CD4-positive, CD25-positive, alpha-beta regulatory T cell (primary cell): Measurements from ENCODE around the gene CARM1. TPM values are rescaled to one million over a fixed set of nuclear protein-coding genes. Genes with fewer than 3 reads are reported as not detected.

Experiments
- ATAC-seq, 2 donors: fragments of 150-1000 bp; cut with Tn5 transposase; one replicate each; pipeline ENCODE4 v1.10.0; 2021; ENCODE audit warnings: low read depth in 2 of 2, moderate number of reproducible peaks in 2 of 2, moderate library complexity in 1 of 2
- DNase-seq, 3 donors: peaks; one replicate each; pipeline versions ENCODE4 v3.0.0 to v3.0.0-alpha.2; 2012 to 2022; ENCODE audit warnings: mixed read lengths in 1 of 3
- H3K27ac ChIP-seq: one replicate; pipeline ENCODE4 v1.7.0; 2013; ENCODE audit warnings: mild to moderate bottlenecking, low read length; ENCODE audit not compliant: insufficient read depth, poor library complexity, severe bottlenecking
- H3K27me3 ChIP-seq: one replicate; pipeline ENCODE4 v1.7.0; 2013; ENCODE audit warnings: low read length; ENCODE audit not compliant: control insufficient read depth, insufficient read depth
- H3K36me3 ChIP-seq: one replicate; pipeline ENCODE4 v1.7.0; 2013; ENCODE audit warnings: mild to moderate bottlenecking, low read length, moderate library complexity; ENCODE audit not compliant: control insufficient read depth, insufficient read depth
- H3K4me1 ChIP-seq: 2 replicates; pipeline ENCODE4 v1.7.0; 2013; ENCODE audit warnings: mild to moderate bottlenecking, low read length; ENCODE audit not compliant: insufficient read depth, control insufficient read depth, poor library complexity, severe bottlenecking
- H3K4me3 ChIP-seq: one replicate; pipeline ENCODE4 v1.7.0; 2013; ENCODE audit warnings: low read depth, mild to moderate bottlenecking, low read length, moderate library complexity
- H3K9me3 ChIP-seq, 2 experiments: 1 replicate in 1 of 2; 2 replicates in 1 of 2; pipeline ENCODE4 v1.7.0; 2013; ENCODE audit warnings: low read length in 2 of 2, mild to moderate bottlenecking in 1 of 2, moderate library complexity in 1 of 2; ENCODE audit not compliant: control insufficient read depth in 2 of 2
- H3K27ac Mint-ChIP-seq, 3 donors: one replicate each; pipeline ENCODE4 v1.8.0; 2020 to 2022; ENCODE audit warnings: mild to moderate bottlenecking in 3 of 3, mixed read lengths in 3 of 3, moderate library complexity in 2 of 3
- H3K27me3 Mint-ChIP-seq: one replicate; pipeline ENCODE4 v1.8.0; 2022; ENCODE audit warnings: mild to moderate bottlenecking, mixed read lengths
- H3K36me3 Mint-ChIP-seq: one replicate; pipeline ENCODE4 v1.8.0; 2020; ENCODE audit warnings: mixed read lengths
- H3K4me1 Mint-ChIP-seq, 4 donors: one replicate each; pipeline ENCODE4 v1.8.0; 2020 to 2022; ENCODE audit warnings: mixed read lengths in 4 of 4, mild to moderate bottlenecking in 1 of 4
- H3K4me3 Mint-ChIP-seq, 4 donors: one replicate each; pipeline ENCODE4 v1.8.0; 2020 to 2022; ENCODE audit warnings: mild to moderate bottlenecking in 4 of 4, mixed read lengths in 4 of 4, moderate library complexity in 3 of 4
- H3K9me3 Mint-ChIP-seq, 7 donors: one replicate each; pipeline ENCODE4 v1.8.0; 2020 to 2022; ENCODE audit warnings: mixed read lengths in 7 of 7, mild to moderate bottlenecking in 3 of 7, moderate library complexity in 2 of 7
- polyA plus RNA-seq, 4 donors: library from polyadenylated mRNA; unstranded; fragments of 300-500 nt; fragmentation: Illumina TruSeq; gene quantifications; one replicate each; pipeline ENCODE4 v1.2.3, GENCODE V29; 2021
- total RNA-seq: library from RNA; stranded (reverse); gene quantifications from one replicate; pipeline ENCODE4 v1.2.3, GENCODE V29; 2022

CARM1 gene
- total and polyA plus RNA-seq, 5 donors from 2014 or later: 0.39 to 26.0 (median 0.59) TPM

DNA sequence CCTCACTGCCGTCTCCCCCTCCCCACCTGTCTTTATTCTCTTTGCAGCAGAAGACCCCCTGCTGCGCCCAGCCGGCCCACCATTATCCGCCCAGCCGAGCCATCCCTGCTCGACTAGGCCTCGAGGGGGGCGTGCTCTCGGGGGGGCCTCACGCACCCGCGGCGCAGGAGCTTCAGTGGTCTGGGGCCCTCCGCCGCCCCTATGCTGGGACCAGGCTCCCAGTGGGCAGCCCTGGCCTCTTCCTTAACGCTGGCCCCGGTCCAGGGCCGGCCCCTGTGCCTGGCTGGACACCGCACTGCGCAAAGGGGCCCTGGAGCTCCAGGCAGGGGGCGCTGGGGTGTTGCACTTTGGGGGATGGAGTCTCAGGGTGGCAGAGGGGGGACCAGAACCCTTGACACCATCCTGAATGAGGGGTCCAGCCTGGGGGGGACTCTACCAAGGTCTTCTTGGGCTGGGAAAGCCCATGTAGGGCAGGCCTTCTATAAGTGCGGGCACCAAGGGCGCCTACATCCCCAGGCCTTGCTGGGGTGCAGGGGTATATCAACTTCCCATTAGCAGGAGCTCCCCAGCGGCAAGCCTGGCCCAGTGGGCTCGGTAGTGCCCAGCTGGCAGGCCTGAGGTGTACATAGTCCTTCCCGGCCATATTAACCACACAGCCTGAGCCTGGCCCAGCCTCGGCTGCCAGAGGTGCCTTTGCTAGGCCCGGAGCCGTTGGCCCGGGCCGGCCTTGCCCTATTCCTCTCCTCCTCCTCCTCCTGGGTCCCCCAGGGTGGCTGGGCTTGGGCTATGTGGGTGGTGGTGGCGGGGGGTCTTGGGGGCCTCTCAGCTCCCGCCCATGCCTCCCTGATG is 40.2 kb upstream of the CARM1 start:
- H3K27me3 ChIP-seq: no peaks in the 10 kb centered on the region
- Mint-ChIP-seq H3K36me3 (peaks cover 13% of the 10 kb centered on the region), H3K27me3 (peaks cover 6% of the 10 kb centered on the region), H3K27ac (no peak overlapping the region), H3K4me3 (no peak overlapping the region), H3K9me3 (peaks cover 0 to under 1% (median 0%) of the 10 kb centered on the region in 7 donors), H3K4me1 (peaks cover 0 to 9% (median 5%) of the 10 kb centered on the region in 4 donors)
- H3K9me3 ChIP-seq: no peaks in the 10 kb centered on the region
- ATAC-seq (no peak), DNase-seq (no peak)
- H3K4me3 ChIP-seq: no peak overlapping the region
- peaks cover under 1% of the 10 kb centered on the region for H3K4me1 ChIP-seq
- H3K27ac ChIP-seq: no peak overlapping the region
- H3K36me3 ChIP-seq: peaks cover 22% of the 10 kb centered on the region

DNA sequence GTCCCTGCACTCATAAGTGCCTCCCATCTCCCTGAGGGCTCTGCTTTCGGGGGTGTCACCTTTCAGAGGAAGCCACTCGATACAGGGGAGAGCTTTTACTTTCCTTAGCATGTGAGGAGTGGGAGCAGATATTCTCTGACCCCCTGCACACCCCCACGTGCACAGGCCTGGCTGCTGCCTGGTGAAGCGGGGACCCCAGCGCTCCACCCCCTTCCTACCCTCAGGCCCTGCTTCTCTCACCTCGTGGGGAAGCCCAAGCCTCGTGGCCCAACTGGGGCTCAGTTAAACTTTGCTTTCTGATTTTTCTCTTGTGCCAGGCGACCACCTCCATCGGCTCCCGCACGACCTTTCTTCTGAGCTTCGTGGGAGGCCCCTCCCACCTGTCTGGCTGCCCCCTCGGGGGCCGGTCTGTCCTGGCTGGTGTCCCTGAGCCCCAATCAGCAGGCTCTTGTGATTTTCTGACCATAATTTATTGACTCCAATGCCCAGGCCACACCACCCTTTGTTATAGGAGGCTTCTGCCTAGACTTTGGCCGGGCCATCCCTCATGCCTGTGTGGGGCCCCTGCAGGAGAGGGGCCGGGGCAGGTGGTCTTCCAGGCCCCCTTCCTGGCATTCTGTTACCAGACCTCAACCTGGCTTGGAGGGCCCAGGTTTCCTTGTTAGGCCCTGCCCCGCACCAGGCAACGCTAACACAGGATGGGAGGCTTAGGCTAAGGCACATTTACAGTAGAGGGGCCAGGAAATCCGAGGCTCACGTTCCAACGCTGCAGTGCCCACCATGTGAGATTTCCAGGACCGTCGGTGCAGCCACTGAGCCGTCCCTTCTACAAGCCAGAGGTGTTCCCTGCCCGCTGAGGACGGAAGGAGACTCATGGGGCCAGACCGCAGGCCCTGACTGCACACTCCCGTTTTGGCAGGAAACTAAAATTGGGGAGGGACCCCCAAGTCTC is 39.1 kb upstream of the CARM1 start:
- ATAC-seq (no peak), DNase-seq (no peak)
- Mint-ChIP-seq H3K4me3 (peak overlapping the region in 1 of 4 donors; percentile 62), H3K36me3 (peaks cover 12% of the 10 kb centered on the region), H3K4me1 (peaks cover 0 to 17% (median 9%) of the 10 kb centered on the region in 4 donors), H3K27ac (no peak overlapping the region), H3K27me3 (peaks cover 9% of the 10 kb centered on the region), H3K9me3 (peaks cover 0 to 6% (median 2%) of the 10 kb centered on the region in 7 donors)
- Histone ChIP-seq H3K9me3 (peaks cover 0 to 5% of the 10 kb centered on the region in 2 experiments), H3K4me3 (no peak overlapping the region), H3K36me3 (peaks cover 11% of the 10 kb centered on the region), H3K27ac (no peak overlapping the region), H3K27me3 (no peaks in the 10 kb centered on the region), H3K4me1 (peaks cover 6% of the 10 kb centered on the region)

DNA sequence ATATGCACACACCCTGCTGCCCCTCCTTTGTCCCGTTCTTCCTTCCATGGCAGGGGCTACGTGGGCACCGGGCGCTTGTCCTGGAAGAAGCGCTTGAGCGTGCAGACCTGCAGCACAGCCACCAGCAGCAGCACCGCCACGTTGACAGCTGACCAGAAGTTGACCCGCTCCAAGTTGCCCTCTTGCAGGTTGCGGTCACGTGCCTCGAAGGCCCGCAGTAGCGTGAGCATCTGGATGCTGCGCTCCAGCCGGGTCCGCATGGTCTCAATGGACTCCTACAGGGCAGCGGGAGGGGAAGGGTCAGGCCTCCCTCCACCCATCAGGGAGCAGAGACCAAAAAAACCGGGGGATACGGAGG is 38.4 kb upstream of the CARM1 start:
- Mint-ChIP-seq H3K27me3 (peaks cover 9% of the 10 kb centered on the region), H3K4me3 (peak overlapping the region in 1 of 4 donors; percentile 62), H3K36me3 (peaks cover 12% of the 10 kb centered on the region), H3K4me1 (peaks cover 0 to 17% (median 9%) of the 10 kb centered on the region in 4 donors), H3K9me3 (peaks cover 0 to 6% (median 2%) of the 10 kb centered on the region in 7 donors), H3K27ac (no peak overlapping the region)
- DNase-seq (no peak), ATAC-seq (no peak)
- peaks cover 6% of the 10 kb centered on the region for H3K4me1 ChIP-seq
- no peak overlapping the region for H3K27ac ChIP-seq
- peaks cover 0 to 5% of the 10 kb centered on the region in 2 experiments for H3K9me3 ChIP-seq
- H3K36me3 ChIP-seq: peaks cover 9% of the 10 kb centered on the region
- no peaks in the 10 kb centered on the region for H3K27me3 ChIP-seq
- no peak overlapping the region for H3K4me3 ChIP-seq

DNA sequence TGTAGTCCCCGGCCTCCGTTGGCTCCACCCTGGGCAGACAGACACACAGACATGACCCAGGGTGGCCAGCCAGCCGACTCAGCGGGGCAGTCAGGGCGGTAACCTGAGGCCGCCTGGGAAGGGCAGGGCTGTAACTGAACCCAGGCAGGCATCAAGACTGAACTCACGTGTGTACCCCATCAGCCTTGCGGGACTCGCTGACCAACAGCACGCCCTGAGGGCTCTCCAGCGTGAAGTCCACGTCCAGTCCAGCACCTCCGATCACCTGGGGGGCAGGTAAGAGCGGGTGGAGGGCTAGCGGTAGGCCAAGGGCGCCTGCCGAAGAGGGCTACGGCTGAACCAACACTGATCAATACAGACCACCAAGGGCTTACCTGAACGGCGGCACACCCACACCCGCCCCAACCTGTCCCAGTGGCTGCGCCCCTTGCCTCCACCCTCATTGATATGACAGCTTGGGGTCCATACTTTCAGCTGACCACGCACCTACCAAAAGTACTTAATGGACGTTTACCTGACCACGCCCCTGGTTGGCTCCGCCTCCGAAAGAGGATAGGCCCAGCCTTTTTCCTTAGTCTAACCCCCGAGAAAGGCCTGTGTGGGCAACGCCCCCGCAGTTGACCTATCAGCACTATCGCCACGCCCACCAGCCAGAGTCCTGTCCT is 36.1 kb upstream of the CARM1 start:
- Mint-ChIP-seq H3K4me1 (peaks cover 0 to 17% (median 9%) of the 10 kb centered on the region in 4 donors), H3K4me3 (peak overlapping the region; percentile 85 to 99 (median 98)), H3K27me3 (peaks cover 9% of the 10 kb centered on the region), H3K9me3 (peaks cover 0 to 6% (median 2%) of the 10 kb centered on the region in 7 donors), H3K36me3 (peaks cover 15% of the 10 kb centered on the region), H3K27ac (peak overlapping the region; percentile 99 to 100 (median 99))
- H3K27me3 ChIP-seq: no peaks in the 10 kb centered on the region
- peak overlapping the region; percentile 97 for H3K27ac ChIP-seq
- DNase-seq (no peak), ATAC-seq (no peak)
- peaks cover 1% of the 10 kb centered on the region for H3K36me3 ChIP-seq
- peaks cover 0 to 5% of the 10 kb centered on the region in 2 experiments for H3K9me3 ChIP-seq
- H3K4me1 ChIP-seq: peaks cover 6% of the 10 kb centered on the region
- H3K4me3 ChIP-seq: no peak overlapping the region

GRCh38 chr19:10835754-10836478 is 35.4 kb upstream of the CARM1 start, which contains the start of gene TMED1:
Gene TMED1, minus strand, starts transcription at chr19:10836212. Its CDS starts 21 bp downstream, at chr19:10836191.
- Histone ChIP-seq H3K27me3 (no peaks in the 10 kb centered on the region), H3K9me3 (peaks cover 0 to 5% of the 10 kb centered on the region in 2 experiments), H3K4me3 (peak within 1 kb of the TSS; percentile 65), H3K4me1 (peaks cover 6% of the 10 kb centered on the region), H3K27ac (peak within 1 kb of the TSS; percentile 97), H3K36me3 (no peaks in the 10 kb centered on the region)
- Mint-ChIP-seq H3K27me3 (peaks cover 9% of the 10 kb centered on the region), H3K27ac (peak within 1 kb of the TSS; percentile 99 to 100 (median 99)), H3K9me3 (peaks cover 0 to 6% (median 2%) of the 10 kb centered on the region in 7 donors), H3K4me1 (peaks cover 0 to 17% (median 9%) of the 10 kb centered on the region in 4 donors), H3K4me3 (peak within 1 kb of the TSS; percentile 85 to 99 (median 98)), H3K36me3 (peaks cover 15% of the 10 kb centered on the region)
- DNase-seq: peak; percentile 92 to 97 (median 95)
- ATAC-seq: peak; percentile 89 to 91

DNA sequence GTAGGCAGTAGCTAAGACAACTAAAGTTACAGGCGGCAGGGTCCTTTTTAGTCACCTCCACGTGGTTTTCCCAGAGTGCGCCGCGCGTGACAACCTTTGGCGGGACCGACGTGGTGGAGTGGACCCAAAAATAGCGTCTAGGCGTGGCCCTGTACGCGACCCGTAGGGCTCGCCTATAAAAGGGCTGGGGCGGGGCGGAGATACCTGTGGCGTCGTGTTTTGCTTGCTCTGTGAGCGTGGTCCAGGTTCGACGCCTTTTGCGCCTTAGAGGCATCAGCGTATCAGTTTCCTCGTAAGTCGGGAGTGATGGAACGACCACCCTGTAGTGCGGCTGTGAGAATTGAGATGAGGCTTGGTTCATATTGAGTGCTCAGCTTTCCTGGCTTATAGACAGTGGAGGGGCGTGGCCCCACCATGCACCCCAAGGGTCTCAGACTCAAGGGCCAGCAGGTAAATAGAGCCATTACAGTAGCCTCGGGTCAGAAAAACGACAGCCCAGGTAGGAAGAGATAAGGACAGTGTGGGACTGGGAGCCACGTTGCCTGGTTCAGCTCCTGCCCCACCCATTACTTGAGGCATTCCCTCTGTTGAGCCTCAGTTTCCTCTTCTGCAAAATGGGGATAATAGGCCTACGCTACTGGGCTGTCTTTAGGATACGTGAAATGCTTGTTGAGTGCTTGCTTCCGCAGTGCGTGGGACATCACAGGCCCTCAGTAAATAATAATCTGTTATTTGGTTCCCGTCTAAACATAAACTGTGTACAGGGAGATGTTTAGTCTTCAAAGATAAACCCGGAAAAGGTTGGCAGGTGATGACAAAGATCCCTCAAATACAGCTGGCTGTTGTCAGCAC is 34.6 kb upstream of the CARM1 start:
- peaks cover 0 to 6% (median 2%) of the 10 kb centered on the region in 7 donors for H3K9me3 Mint-ChIP-seq
- Histone ChIP-seq H3K4me3 (peak overlapping the region; percentile 65), H3K27me3 (no peaks in the 10 kb centered on the region), H3K27ac (peak overlapping the region; percentile 97), H3K4me1 (peaks cover 6% of the 10 kb centered on the region), H3K36me3 (no peaks in the 10 kb centered on the region), H3K9me3 (peaks cover 0 to 5% of the 10 kb centered on the region in 2 experiments)
- H3K36me3 Mint-ChIP-seq: peaks cover 15% of the 10 kb centered on the region
- ATAC-seq (peak; percentile 18 to 22), DNase-seq (peak in 2 of 3 donors; percentile 62 to 91)
- H3K27me3 Mint-ChIP-seq: peaks cover 9% of the 10 kb centered on the region
- peak overlapping the region; percentile 85 to 99 (median 98) for H3K4me3 Mint-ChIP-seq
- peak overlapping the region; percentile 99 to 100 (median 99) for H3K27ac Mint-ChIP-seq
- peaks cover 0 to 17% (median 9%) of the 10 kb centered on the region in 4 donors for H3K4me1 Mint-ChIP-seq
